Osteoblast (primary cell): Measurements from ENCODE around the gene ANXA4. TPM values are rescaled to one million over a fixed set of nuclear protein-coding genes. Genes with fewer than 3 reads are reported as not detected.

ENCODE experiments used
- DNase-seq: peaks from one replicate; pipeline ENCODE4 v3.0.0; 2011; ENCODE audit warnings: low spot score, mixed read lengths; ENCODE audit not compliant: insufficient read length; ENCODE audit errors: missing footprints
- H2AFZ ChIP-seq: 2 replicates; pipeline ENCODE4 v1.6.0; 2011; ENCODE audit warnings: mild to moderate bottlenecking, low read length
- H3K27ac ChIP-seq: 2 replicates; pipeline ENCODE4 v1.5.1; 2011; ENCODE audit warnings: mild to moderate bottlenecking, low read depth, low read length, moderate library complexity
- H3K27me3 ChIP-seq: 2 replicates; pipeline ENCODE4 v1.6.0; 2012; ENCODE audit warnings: mild to moderate bottlenecking, control low read depth, inconsistent platforms, low read length, moderate library complexity; ENCODE audit not compliant: insufficient read depth
- H3K36me3 ChIP-seq: 2 replicates; pipeline ENCODE4 v1.5.1; 2011; ENCODE audit warnings: mild to moderate bottlenecking, low read length, control low read depth, moderate library complexity; ENCODE audit not compliant: insufficient read depth
- H3K4me1 ChIP-seq: 2 replicates; pipeline ENCODE4 v1.5.1; 2011; ENCODE audit warnings: mild to moderate bottlenecking, low read length, control low read depth, moderate library complexity; ENCODE audit not compliant: insufficient read depth
- H3K4me2 ChIP-seq: 2 replicates; pipeline ENCODE4 v1.6.0; 2011; ENCODE audit warnings: mild to moderate bottlenecking, low read length; ENCODE audit not compliant: insufficient read depth
- H3K4me3 ChIP-seq: fragments of 200-600 bp; sonication (generic); 3 replicates; pipeline ENCODE4 v1.5.1; 2012; ENCODE audit warnings: mild to moderate bottlenecking, low read length, inconsistent platforms; ENCODE audit not compliant: insufficient read depth
- H3K79me2 ChIP-seq: 2 replicates; pipeline ENCODE4 v1.6.0; 2012; ENCODE audit warnings: mild to moderate bottlenecking, low read length, control low read depth, inconsistent platforms; ENCODE audit not compliant: insufficient read depth
- H3K9me3 ChIP-seq: 2 replicates; pipeline ENCODE4 v1.5.1; 2011; ENCODE audit warnings: low read depth, low read length, control low read depth
- H4K20me1 ChIP-seq: 2 replicates; pipeline ENCODE4 v1.6.0; 2012; ENCODE audit warnings: mild to moderate bottlenecking, low read length, control low read depth; ENCODE audit not compliant: insufficient read depth
- CTCF ChIP-seq: IDR thresholded peaks from 2 replicates; pipeline ENCODE4 v1.5.1; 2011; ENCODE audit warnings: mild to moderate bottlenecking, low read depth, low read length, moderate library complexity; ENCODE audit errors: extremely low read depth
- total RNA-seq: library from RNA; depleted of rRNA; stranded (reverse); fragments of >200 nt; gene quantifications from 2 replicates; pipeline ENCODE4 v1.2.3, GENCODE V29; 2012

Gene ANXA4
- total RNA-seq, 1 donor: 38.4 TPM

GRCh38 chr2:69716555-69717120 lies 25.3 kb upstream of the ANXA4 start:
- Histone ChIP-seq H3K4me2 (peak overlapping the region; percentile 2), H3K27ac (no peak overlapping the region), H3K27me3 (no peaks in the 10 kb centered on the region), H3K9me3 (no peaks in the 10 kb centered on the region), H4K20me1 (no peaks in the 10 kb centered on the region), H3K4me3 (no peak overlapping the region), H3K4me1 (peaks cover 15% of the 10 kb centered on the region), H3K36me3 (no peaks in the 10 kb centered on the region), H2AFZ (no peak overlapping the region), H3K79me2 (no peaks in the 10 kb centered on the region)
- peak; percentile 23 for TF ChIP-seq CTCF
- DNase-seq: peak; percentile 78

- Histone ChIP-seq H3K4me2 (no peak overlapping the region), H3K36me3 (no peaks in the 10 kb centered on the region), H3K27me3 (no peaks in the 10 kb centered on the region), H4K20me1 (no peaks in the 10 kb centered on the region), H3K9me3 (no peaks in the 10 kb centered on the region), H2AFZ (no peak overlapping the region), H3K79me2 (no peaks in the 10 kb centered on the region), H3K4me1 (peaks cover 15% of the 10 kb centered on the region), H3K4me3 (no peak overlapping the region), H3K27ac (no peak overlapping the region)
- no peak for DNase-seq
- no peak for TF ChIP-seq CTCF
Measured at GRCh38 chr2:69717186-69717585, 24.7 kb upstream of the ANXA4 start.

- no peak for TF ChIP-seq CTCF
- Histone ChIP-seq H2AFZ (no peak overlapping the region), H3K27ac (no peak overlapping the region), H3K4me1 (peaks cover 15% of the 10 kb centered on the region), H3K79me2 (no peaks in the 10 kb centered on the region), H3K9me3 (no peaks in the 10 kb centered on the region), H3K27me3 (no peaks in the 10 kb centered on the region), H3K36me3 (no peaks in the 10 kb centered on the region), H3K4me2 (no peak overlapping the region), H3K4me3 (no peak overlapping the region), H4K20me1 (no peaks in the 10 kb centered on the region)
- no peak for DNase-seq
Measured at GRCh38 chr2:69717861-69718273, 24.1 kb upstream of the ANXA4 start.

GRCh38 chr2:69718338-69718965 lies 23.5 kb upstream of the ANXA4 start:
- H4K20me1 ChIP-seq: no peaks in the 10 kb centered on the region
- H3K9me3 ChIP-seq: no peaks in the 10 kb centered on the region
- H3K4me1 ChIP-seq: peaks cover 15% of the 10 kb centered on the region
- H3K27me3 ChIP-seq: no peaks in the 10 kb centered on the region
- TF ChIP-seq CTCF: no peak
- H3K36me3 ChIP-seq: no peaks in the 10 kb centered on the region
- no peak for DNase-seq
- no peak overlapping the region for H3K4me2 ChIP-seq
- no peak overlapping the region for H3K27ac ChIP-seq
- H3K79me2 ChIP-seq: no peaks in the 10 kb centered on the region
- no peak overlapping the region for H2AFZ ChIP-seq
- no peak overlapping the region for H3K4me3 ChIP-seq
